ENCODE data around the gene ITM2B.
"Not testable (repeated sequence)": the region's sequence is repeated elsewhere in the genome, so short reads cannot be mapped to it uniquely, and the experiment has no call there.

Gene ITM2B

GRCh38 chr13:48233046-48233888 is at the start of gene ITM2B:
ITM2B (plus strand) TSS chr13:48233206; CDS start chr13:48233361, 155 bp downstream.
- peak; percentile 59 for DNase-seq

GRCh38 chr13:48184260-48184659 is 48.7 kb upstream of the ITM2B start:
- DNase-seq: no peak

- no peak for DNase-seq
These were observed 48.0 kb upstream of the ITM2B start for GRCh38 chr13:48185018-48185417.

GRCh38 chr13:48186722-48187121 is 46.3 kb upstream of the ITM2B start:
- DNase-seq: no peak

- no peak for DNase-seq
These were observed 44.9 kb upstream of the ITM2B start for GRCh38 chr13:48188131-48188530.

- no peak for DNase-seq
These were observed 44.4 kb upstream of the ITM2B start for GRCh38 chr13:48188601-48189000.

- no peak for DNase-seq
These were observed 43.8 kb upstream of the ITM2B start for GRCh38 chr13:48189171-48189570.

- no peak for DNase-seq
These were observed 40.5 kb upstream of the ITM2B start for GRCh38 chr13:48192411-48192935.

GRCh38 chr13:48194379-48194754 is 38.6 kb upstream of the ITM2B start:
- DNase-seq: no peak

- no peak for DNase-seq
These were observed 33.5 kb upstream of the ITM2B start for GRCh38 chr13:48199404-48199946.

- DNase-seq: no peak
These were observed 32.0 kb upstream of the ITM2B start for GRCh38 chr13:48201044-48201443.

- not testable (repeated sequence) for DNase-seq
These were observed 25.8 kb upstream of the ITM2B start for GRCh38 chr13:48207207-48207606.

- no peak for DNase-seq
These were observed 22.8 kb upstream of the ITM2B start for GRCh38 chr13:48210178-48210577.

- DNase-seq: peak; percentile 55
These were observed 18.4 kb upstream of the ITM2B start for GRCh38 chr13:48214519-48215121.

GRCh38 chr13:48215511-48216203 is 17.3 kb upstream of the ITM2B start:
- DNase-seq: not testable (repeated sequence)

- no peak for DNase-seq
These were observed 16.7 kb upstream of the ITM2B start for GRCh38 chr13:48216204-48216711.

- DNase-seq: no peak
These were observed 12.4 kb upstream of the ITM2B start for GRCh38 chr13:48220592-48220980.

GRCh38 chr13:48220981-48221685 is 11.9 kb upstream of the ITM2B start:
- no peak for DNase-seq

- no peak for DNase-seq
These were observed 11.3 kb upstream of the ITM2B start for GRCh38 chr13:48221686-48222187.

- DNase-seq: no peak
These were observed 10.4 kb upstream of the ITM2B start for GRCh38 chr13:48222358-48223301.

GRCh38 chr13:48224701-48225100 is 8.3 kb upstream of the ITM2B start:
- no peak for DNase-seq

Data from NK-92 treated with Interleukin-12 subunit alpha and Interleukin-12 subunit beta, amount 100 ng/mL, for 24 hours (cell line).